Nephron (organoid): ENCODE results near the gene RAMAC.

ENCODE experiments used
- H3K27ac Mint-ChIP-seq, 3 experiments: 2 replicates each; pipeline ENCODE4 v1.8.0; 2020; ENCODE audit warnings: mixed read lengths in 3 of 3, mild to moderate bottlenecking in 2 of 3, moderate library complexity in 1 of 3
- H3K27me3 Mint-ChIP-seq: 2 replicates; pipeline ENCODE4 v1.8.0; 2021; ENCODE audit warnings: low read depth, mild to moderate bottlenecking, moderate library complexity, mixed read lengths
- H3K36me3 Mint-ChIP-seq: 2 replicates; pipeline ENCODE4 v1.8.0; 2020; ENCODE audit warnings: low read depth, mixed read lengths
- H3K4me1 Mint-ChIP-seq: 2 replicates; pipeline ENCODE4 v1.8.0; 2020; ENCODE audit warnings: mixed read lengths
- H3K4me3 Mint-ChIP-seq, 3 experiments: 2 replicates each; pipeline ENCODE4 v1.8.0; 2020; ENCODE audit warnings: mild to moderate bottlenecking in 3 of 3, mixed read lengths in 3 of 3, moderate library complexity in 2 of 3
- H3K9me3 Mint-ChIP-seq: 2 replicates; pipeline ENCODE4 v1.8.0; 2020; ENCODE audit warnings: mixed read lengths
- CTCF ChIP-seq, 3 experiments: fragments of 200-600 bp; sonication (generic); IDR thresholded peaks; one replicate each; pipeline ENCODE4 v1.5.0; 2021; ENCODE audit warnings: antibody characterized with exemption in 3 of 3; ENCODE audit not compliant: unreplicated experiment in 3 of 3

RAMAC gene

GRCh38 chr15:82944056-82944455 is 42.0 kb upstream of the RAMAC start:
- no peaks in the 10 kb centered on the region for H3K9me3 Mint-ChIP-seq
- no peak overlapping the region for H3K4me3 Mint-ChIP-seq
- no peaks in the 10 kb centered on the region for H3K27me3 Mint-ChIP-seq
- H3K36me3 Mint-ChIP-seq: no peaks in the 10 kb centered on the region
- TF ChIP-seq CTCF (IDR thresholded peaks at IDR 0.05; ENCODE audit: unreplicated experiment in 3 of 3): no peak
- no peak overlapping the region for H3K27ac Mint-ChIP-seq
- H3K4me1 Mint-ChIP-seq: peaks cover 10% of the 10 kb centered on the region

GRCh38 chr15:82944821-82945220 is 41.2 kb upstream of the RAMAC start:
- no peak for TF ChIP-seq CTCF (IDR thresholded peaks at IDR 0.05; ENCODE audit: unreplicated experiment in 3 of 3)
- H3K9me3 Mint-ChIP-seq: no peaks in the 10 kb centered on the region
- no peaks in the 10 kb centered on the region for H3K36me3 Mint-ChIP-seq
- H3K4me1 Mint-ChIP-seq: peaks cover 10% of the 10 kb centered on the region
- H3K27me3 Mint-ChIP-seq: no peaks in the 10 kb centered on the region
- no peak overlapping the region for H3K27ac Mint-ChIP-seq
- H3K4me3 Mint-ChIP-seq: no peak overlapping the region

DNA sequence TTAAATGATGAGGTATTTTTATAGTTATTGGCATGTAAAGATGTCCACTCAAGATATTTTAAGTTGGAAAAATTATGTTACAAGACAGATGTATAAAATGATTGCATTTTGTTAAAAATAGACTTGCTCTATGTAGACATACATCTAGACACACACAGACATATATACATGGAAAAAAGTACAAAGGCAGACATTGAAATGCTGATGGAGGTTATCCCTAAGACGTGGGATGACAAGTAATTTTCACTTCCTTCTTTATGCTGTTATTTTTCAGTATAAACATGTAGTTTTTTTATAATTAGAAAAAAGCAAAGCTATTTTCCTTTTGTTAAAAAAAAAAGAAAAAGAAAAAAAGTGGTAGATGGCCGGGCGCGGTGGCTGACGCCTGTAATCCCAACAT is 40.7 kb upstream of the RAMAC start:
- H3K9me3 Mint-ChIP-seq: no peaks in the 10 kb centered on the region
- H3K27me3 Mint-ChIP-seq: no peaks in the 10 kb centered on the region
- TF ChIP-seq CTCF (IDR thresholded peaks at IDR 0.05; ENCODE audit: unreplicated experiment in 3 of 3): no peak
- no peak overlapping the region for H3K27ac Mint-ChIP-seq
- H3K36me3 Mint-ChIP-seq: no peaks in the 10 kb centered on the region
- H3K4me1 Mint-ChIP-seq: peaks cover 10% of the 10 kb centered on the region
- H3K4me3 Mint-ChIP-seq: no peak overlapping the region

GRCh38 chr15:82946155-82946701 is 39.8 kb upstream of the RAMAC start:
- Mint-ChIP-seq H3K4me1 (peaks cover 10% of the 10 kb centered on the region), H3K27ac (no peak overlapping the region), H3K27me3 (no peaks in the 10 kb centered on the region), H3K4me3 (no peak overlapping the region), H3K36me3 (no peaks in the 10 kb centered on the region), H3K9me3 (no peaks in the 10 kb centered on the region)
- TF ChIP-seq CTCF (IDR thresholded peaks at IDR 0.05; ENCODE audit: unreplicated experiment in 3 of 3): no peak

DNA sequence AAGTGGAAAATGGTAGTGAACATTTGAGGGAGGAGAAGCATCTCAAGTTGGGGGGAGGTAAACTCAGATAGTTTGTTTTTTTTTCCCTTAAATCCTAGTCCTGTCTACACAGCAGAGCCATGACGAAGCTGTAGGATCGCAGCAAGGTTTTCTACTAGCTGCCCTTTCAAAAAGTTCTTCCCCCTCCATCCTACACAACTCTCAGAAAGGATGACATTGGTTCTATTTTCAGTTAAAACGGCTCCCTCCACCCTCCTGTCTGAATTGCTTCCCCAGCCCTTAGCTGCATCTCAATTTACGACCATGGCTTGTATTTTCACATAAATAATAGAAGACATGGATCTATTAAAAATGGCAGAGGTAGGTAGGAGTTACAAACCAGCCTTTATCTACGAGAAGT is 35.7 kb upstream of the RAMAC start:
- H3K9me3 Mint-ChIP-seq: no peaks in the 10 kb centered on the region
- H3K36me3 Mint-ChIP-seq: no peaks in the 10 kb centered on the region
- H3K4me3 Mint-ChIP-seq: no peak overlapping the region

More for the DNA sequence above, 35.7 kb upstream of the RAMAC start:
- no peak for TF ChIP-seq CTCF (IDR thresholded peaks at IDR 0.05; ENCODE audit: unreplicated experiment in 3 of 3)
- H3K27ac Mint-ChIP-seq: no peak overlapping the region
- H3K27me3 Mint-ChIP-seq: no peaks in the 10 kb centered on the region
- peaks cover 5% of the 10 kb centered on the region for H3K4me1 Mint-ChIP-seq
